SU-DHL-6 (cell line): Measurements from ENCODE around the gene ANO6.

Source experiments
- H2AFZ ChIP-seq: fragments of 200-600 bp; sonication (generic); 2 replicates; pipeline ENCODE4 v1.6.1; 2014; ENCODE audit warnings: low read depth, mild to moderate bottlenecking, moderate library complexity, mixed read lengths, antibody characterized with exemption, low read length; ENCODE audit not compliant: severe bottlenecking
- H3F3A ChIP-seq: fragments of 200-600 bp; shearing (Covaris generic); 2 replicates; pipeline ENCODE4 v1.6.0; 2016; ENCODE audit warnings: antibody characterized with exemption, mild to moderate bottlenecking; ENCODE audit not compliant: insufficient read depth
- H3K27ac ChIP-seq: fragments of 200-600 bp; sonication (generic); 2 replicates; pipeline ENCODE4 v1.5.1; 2016; ENCODE audit warnings: low read depth, mild to moderate bottlenecking, low read length, moderate library complexity, mixed read lengths
- H3K27me3 ChIP-seq: fragments of 200-600 bp; sonication (generic), shearing (Covaris generic); 2 replicates; pipeline ENCODE4 v1.6.0; 2014; ENCODE audit warnings: mild to moderate bottlenecking, low read length
- H3K36me3 ChIP-seq: fragments of 200-600 bp; sonication (generic); 2 replicates; pipeline ENCODE4 v1.6.1; 2014; ENCODE audit warnings: mild to moderate bottlenecking, low read length, mixed read lengths
- H3K4me2 ChIP-seq: fragments of 300-600, 200-600 bp; shearing (Covaris generic), sonication (generic); 2 replicates; pipeline ENCODE4 v1.6.0; 2014; ENCODE audit warnings: low read length, low read depth, mild to moderate bottlenecking; ENCODE audit not compliant: poor library complexity, severe bottlenecking
- H3K4me3 ChIP-seq: fragments of 200-600 bp; sonication (generic); 2 replicates; pipeline ENCODE4 v1.5.1; 2014; ENCODE audit warnings: antibody characterized with exemption, low read length, mild to moderate bottlenecking, mixed read lengths; ENCODE audit not compliant: insufficient read depth, poor library complexity, severe bottlenecking
- H3K79me2 ChIP-seq: fragments of 200-600 bp; sonication (generic); 2 replicates; pipeline ENCODE4 v1.6.1; 2014; ENCODE audit warnings: mild to moderate bottlenecking, low read length, moderate library complexity; ENCODE audit not compliant: insufficient read depth
- H3K9ac ChIP-seq: fragments of 200-600 bp; sonication (generic); 2 replicates; pipeline ENCODE4 v1.7.0; 2014; ENCODE audit warnings: mild to moderate bottlenecking, low read length
- H3K9me2 ChIP-seq: fragments of 200-600 bp; sonication (generic); replicated peaks from 2 replicates; pipeline ENCODE4 v1.6.1; 2014; ENCODE audit warnings: low read length; ENCODE audit not compliant: insufficient read depth
- H3K9me3 ChIP-seq: fragments of 200-600 bp; sonication (generic); 2 replicates; pipeline ENCODE4 v1.6.1; 2014; ENCODE audit warnings: low read length, mixed read lengths; ENCODE audit not compliant: insufficient read depth
- H4K20me1 ChIP-seq: fragments of 200-600 bp; sonication (generic); 2 replicates; pipeline ENCODE4 v1.6.1; 2014; ENCODE audit warnings: low read depth, mild to moderate bottlenecking, antibody characterized with exemption, low read length, moderate library complexity, mixed read lengths
- EZH2phosphoT487 ChIP-seq: fragments of 200-600 bp; sonication (generic), shearing (Covaris generic); conservative IDR thresholded peaks from 2 replicates; pipeline ENCODE4 v1.6.1; 2018; ENCODE audit warnings: mild to moderate bottlenecking, antibody characterized with exemption, low read length, moderate library complexity, mixed read lengths
- TF ChIP-seq, protein P1 (sequence below): fragments of 200-600 bp; sonication (generic); IDR thresholded peaks from one replicate; pipeline ENCODE4 v1.5.1; 2017; ENCODE audit warnings: antibody characterized with exemption, mild to moderate bottlenecking, low read length, moderate library complexity; ENCODE audit not compliant: insufficient read depth, poor library complexity, severe bottlenecking

The ANO6 gene

GRCh38 chr12:45363903-45364302 is 148.0 kb downstream of the ANO6 start:
- Histone ChIP-seq H3K79me2 (no peaks in the 10 kb centered on the region), H3K27ac (no peak overlapping the region), H2AFZ (no peak overlapping the region), H3K4me2 (no peak overlapping the region), H4K20me1 (no peaks in the 10 kb centered on the region), H3K9me3 (no peaks in the 10 kb centered on the region), H3K9me2 (no peaks in the 10 kb centered on the region), H3K36me3 (peaks cover 2% of the 10 kb centered on the region; the same call in 1 of the 2 replicates), H3K9ac (no peak overlapping the region), H3K27me3 (no peaks in the 10 kb centered on the region), H3K4me3 (no peak overlapping the region), H3F3A (no peaks in the 10 kb centered on the region)
- TF ChIP-seq, protein P1, sequence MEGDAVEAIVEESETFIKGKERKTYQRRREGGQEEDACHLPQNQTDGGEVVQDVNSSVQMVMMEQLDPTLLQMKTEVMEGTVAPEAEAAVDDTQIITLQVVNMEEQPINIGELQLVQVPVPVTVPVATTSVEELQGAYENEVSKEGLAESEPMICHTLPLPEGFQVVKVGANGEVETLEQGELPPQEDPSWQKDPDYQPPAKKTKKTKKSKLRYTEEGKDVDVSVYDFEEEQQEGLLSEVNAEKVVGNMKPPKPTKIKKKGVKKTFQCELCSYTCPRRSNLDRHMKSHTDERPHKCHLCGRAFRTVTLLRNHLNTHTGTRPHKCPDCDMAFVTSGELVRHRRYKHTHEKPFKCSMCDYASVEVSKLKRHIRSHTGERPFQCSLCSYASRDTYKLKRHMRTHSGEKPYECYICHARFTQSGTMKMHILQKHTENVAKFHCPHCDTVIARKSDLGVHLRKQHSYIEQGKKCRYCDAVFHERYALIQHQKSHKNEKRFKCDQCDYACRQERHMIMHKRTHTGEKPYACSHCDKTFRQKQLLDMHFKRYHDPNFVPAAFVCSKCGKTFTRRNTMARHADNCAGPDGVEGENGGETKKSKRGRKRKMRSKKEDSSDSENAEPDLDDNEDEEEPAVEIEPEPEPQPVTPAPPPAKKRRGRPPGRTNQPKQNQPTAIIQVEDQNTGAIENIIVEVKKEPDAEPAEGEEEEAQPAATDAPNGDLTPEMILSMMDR, result no peak
- TF ChIP-seq EZH2phosphoT487, result no peak

- no peaks in the 10 kb centered on the region for H3K27me3 ChIP-seq
- no peak overlapping the region for H2AFZ ChIP-seq
- H3K4me2 ChIP-seq, result no peak overlapping the region
- no peak overlapping the region for H3K27ac ChIP-seq
- no peaks in the 10 kb centered on the region for H4K20me1 ChIP-seq
- H3K4me3 ChIP-seq, result no peak overlapping the region
- no peak overlapping the region for H3K9ac ChIP-seq
- no peaks in the 10 kb centered on the region for H3F3A ChIP-seq
- H3K9me2 ChIP-seq, result no peaks in the 10 kb centered on the region
- no peaks in the 10 kb centered on the region for H3K9me3 ChIP-seq
- H3K79me2 ChIP-seq, result no peaks in the 10 kb centered on the region
- H3K36me3 ChIP-seq, result 0 out of 2 replicates have a peak, but pooled peaks cover 2% of the 10 kb centered on the region
- no peak for TF ChIP-seq EZH2phosphoT487
Observed at GRCh38 chr12:45368841-45369489, 153.1 kb downstream of the ANO6 start.

DNA sequence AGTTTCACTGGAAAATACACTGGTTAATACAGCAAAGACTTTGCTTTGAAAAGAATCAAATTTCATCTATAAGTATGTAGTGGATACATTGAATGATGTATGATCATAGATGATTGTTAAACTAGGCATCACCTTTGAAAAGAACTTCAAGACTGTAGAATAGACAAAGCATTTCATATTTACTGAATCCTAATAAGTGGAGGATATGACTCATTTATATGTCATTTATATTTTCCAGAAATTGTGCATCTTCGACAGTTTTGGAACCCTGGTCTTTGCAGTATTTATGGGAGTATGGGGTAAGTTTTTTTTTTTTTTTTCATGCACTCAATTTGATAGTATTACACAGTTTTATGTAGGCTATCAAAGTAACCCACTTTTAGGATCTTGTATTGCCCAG is 161.9 kb downstream of the ANO6 start:
- no peak overlapping the region for H2AFZ ChIP-seq
- H3K36me3 ChIP-seq, result no peaks in the 10 kb centered on the region
- H3K4me2 ChIP-seq, result no peak overlapping the region

DNA sequence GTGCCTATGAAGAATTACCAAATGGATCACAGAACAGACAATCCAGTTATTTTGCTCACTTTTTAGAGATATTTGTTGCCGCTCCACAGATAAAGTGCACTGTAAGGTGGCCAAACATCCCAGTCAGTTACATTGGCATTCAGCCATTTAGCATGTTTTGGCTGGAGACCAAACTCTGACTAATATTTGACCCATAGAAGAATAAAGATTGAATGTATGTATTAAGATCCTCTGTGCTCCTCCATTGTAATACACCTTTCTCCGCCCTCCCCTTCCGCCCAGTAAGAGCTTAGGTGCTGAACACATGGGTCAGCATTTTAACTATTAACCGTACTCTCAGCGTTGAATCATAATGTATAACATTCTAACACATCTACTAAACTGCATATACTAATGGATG is 163.4 kb downstream of the ANO6 start:
- no peak overlapping the region for H2AFZ ChIP-seq
- TF ChIP-seq EZH2phosphoT487, result no peak
- TF ChIP-seq, protein P1, result no peak
- no peaks in the 10 kb centered on the region for H4K20me1 ChIP-seq
- no peaks in the 10 kb centered on the region for H3K9me3 ChIP-seq
- no peak overlapping the region for H3K4me3 ChIP-seq
- H3K79me2 ChIP-seq, result no peaks in the 10 kb centered on the region
- H3K27ac ChIP-seq, result no peak overlapping the region
- no peaks in the 10 kb centered on the region for H3K9me2 ChIP-seq
- H3K9ac ChIP-seq, result no peak overlapping the region
- no peaks in the 10 kb centered on the region for H3K27me3 ChIP-seq
- H3F3A ChIP-seq, result no peaks in the 10 kb centered on the region
- no peaks in the 10 kb centered on the region for H3K36me3 ChIP-seq
- no peak overlapping the region for H3K4me2 ChIP-seq

More for the DNA sequence above, 161.9 kb downstream of the ANO6 start:
- no peaks in the 10 kb centered on the region for H3K79me2 ChIP-seq
- no peaks in the 10 kb centered on the region for H3K27me3 ChIP-seq
- no peak overlapping the region for H3K4me3 ChIP-seq
- no peaks in the 10 kb centered on the region for H3F3A ChIP-seq
- H3K9me3 ChIP-seq, result no peaks in the 10 kb centered on the region
- H3K9me2 ChIP-seq, result no peaks in the 10 kb centered on the region
- H3K27ac ChIP-seq, result no peak overlapping the region
- no peak for TF ChIP-seq EZH2phosphoT487
- H4K20me1 ChIP-seq, result no peaks in the 10 kb centered on the region
- no peak overlapping the region for H3K9ac ChIP-seq
